HG03108 (cell line): ENCODE results near the gene MRPL45.

Experiments used
- ATAC-seq: cut with Tn5 transposase; IDR thresholded peaks from one replicate; pipeline ENCODE4 v1.9.1; 2021; ENCODE audit warnings: moderate library complexity; ENCODE audit not compliant: unreplicated experiment

The MRPL45 gene

GRCh38 chr17:38324772-38325171 lies 27.8 kb downstream of the MRPL45 start:
- no peak for ATAC-seq

GRCh38 chr17:38325221-38325851 lies 28.4 kb downstream of the MRPL45 start:
- no peak for ATAC-seq

- no peak for ATAC-seq
Measured at GRCh38 chr17:38326996-38327792, 30.2 kb downstream of the MRPL45 start.

GRCh38 chr17:38327936-38328335 lies 31.0 kb downstream of the MRPL45 start:
- ATAC-seq, result no peak

GRCh38 chr17:38328620-38329019 lies 31.7 kb downstream of the MRPL45 start:
- ATAC-seq, result no peak

GRCh38 chr17:38329284-38329683 lies 32.3 kb downstream of the MRPL45 start:
- ATAC-seq, result no peak

GRCh38 chr17:38329808-38330730 lies 33.1 kb downstream of the MRPL45 start:
- no peak for ATAC-seq

- no peak for ATAC-seq
Measured at GRCh38 chr17:38330941-38331411, 34.0 kb downstream of the MRPL45 start.

- ATAC-seq, result no peak
Measured at GRCh38 chr17:38332735-38333134, 35.8 kb downstream of the MRPL45 start.

GRCh38 chr17:38333635-38334295 lies 36.8 kb downstream of the MRPL45 start:
- no peak for ATAC-seq

GRCh38 chr17:38334480-38335364 lies 37.8 kb downstream of the MRPL45 start:
- no peak for ATAC-seq

GRCh38 chr17:38336838-38337237 lies 39.9 kb downstream of the MRPL45 start:
- ATAC-seq, result no peak

- no peak for ATAC-seq
Measured at GRCh38 chr17:38338053-38338452, 41.1 kb downstream of the MRPL45 start.

- no peak for ATAC-seq
Measured at GRCh38 chr17:38338535-38338934, 41.6 kb downstream of the MRPL45 start.

GRCh38 chr17:38339891-38340290 lies 42.9 kb downstream of the MRPL45 start:
- no peak for ATAC-seq

- no peak for ATAC-seq
Measured at GRCh38 chr17:38341035-38341721, 44.2 kb downstream of the MRPL45 start.

GRCh38 chr17:38342886-38343607 lies 46.1 kb downstream of the MRPL45 start:
- no peak for ATAC-seq

GRCh38 chr17:38343608-38344419 lies 46.8 kb downstream of the MRPL45 start, which contains the start of gene GPR179:
Gene GPR179, minus strand, starts transcription at chr17:38343956. Its CDS starts 167 bp downstream, at chr17:38343789.
- no peak for ATAC-seq
